Upper lobe of left lung (tissue), 6 donors: Measurements from ENCODE around the gene SH2B2. TPM values are rescaled to one million over a fixed set of nuclear protein-coding genes. Genes with fewer than 3 reads are reported as not detected.

Experiments
- ATAC-seq, 2 donors: fragments of 200-7000 bp; cut with Tn5 transposase; one replicate each; pipeline ENCODE4 v1.9.1; 2022; ENCODE audit warnings: mild to moderate bottlenecking in 2 of 2, moderate library complexity in 2 of 2; ENCODE audit not compliant: low FRiP score in 2 of 2
- DNase-seq, 2 donors: peaks; one replicate each; pipeline ENCODE4 v3.0.0-alpha.2; 2019 to 2020
- H3K27ac ChIP-seq, 4 donors: fragments of 200-600 bp; sonication (generic); one replicate each; pipeline ENCODE4 v1.5.1; 2016 to 2019
- H3K27me3 ChIP-seq, 4 donors: fragments of 200-600 bp; sonication (generic); one replicate each; pipeline ENCODE4 v1.5.1; 2017 to 2019
- H3K36me3 ChIP-seq, 4 donors: fragments of 200-600 bp; sonication (generic); one replicate each; pipeline ENCODE4 v1.5.1; 2016 to 2019
- H3K4me1 ChIP-seq, 4 donors: fragments of 200-600 bp; sonication (generic); one replicate each; pipeline ENCODE4 v1.5.1; 2018 to 2019
- H3K4me3 ChIP-seq, 4 donors: fragments of 200-600 bp; sonication (generic); one replicate each; pipeline ENCODE4 v1.5.1; 2017 to 2019; ENCODE audit warnings: mild to moderate bottlenecking in 2 of 4, moderate library complexity in 1 of 4
- H3K9me3 ChIP-seq, 4 donors: fragments of 200-600 bp; sonication (generic); one replicate each; pipeline ENCODE4 v1.5.1; 2018 to 2019
- CTCF ChIP-seq, 6 experiments: fragments of 450-650 bp in 4 of 6; fragments of 200-600 bp in 2 of 6; sonication (generic) in 2 of 6; IDR thresholded peaks; one replicate each; pipeline ENCODE4 v1.5.1; 2016 to 2019; ENCODE audit warnings: antibody characterized with exemption in 6 of 6
- EP300 ChIP-seq, 4 donors: sonication (generic); formaldehyde crosslinking; IDR thresholded peaks; one replicate each; pipeline ENCODE4 v1.5.1; 2017; ENCODE audit warnings: antibody characterized with exemption in 4 of 4, control low read depth in 2 of 4
- POLR2A ChIP-seq, 4 donors: fragments of 450-650 bp; IDR thresholded peaks; one replicate each; pipeline ENCODE4 v1.5.1; 2016 to 2017; ENCODE audit warnings: antibody characterized with exemption in 4 of 4, mild to moderate bottlenecking in 2 of 4
- POLR2AphosphoS5 ChIP-seq, 2 donors: sonication (generic); formaldehyde crosslinking; IDR thresholded peaks; one replicate each; pipeline ENCODE4 v1.5.1; 2017; ENCODE audit warnings: antibody characterized with exemption in 2 of 2
- WGBS, 2 donors: methylation state at CpG; one replicate each; pipeline ENCODE4 v1.1.5; 2017 to 2018; 5-methylcytosine and 5-hydroxymethylcytosine counted together
- total RNA-seq, 6 donors: library from RNA; depleted of rRNA in 4 of 6; stranded (reverse); fragments of >200 nt in 4 of 6; gene quantifications; one replicate each; pipeline versions ENCODE4 v1.1.0 to v1.2.1, GENCODE V29; 2016 to 2021
- donor health status: DM: no; HTN: no; CAD: no; lungs with moderate emphysema.
- donor health status: DM: no; HTN: yes; CAD: no; lungs with severe emphysema.

SH2B2 gene
- total RNA-seq, 6 donors from 2014 or later: 6.3 to 16.4 (median 9.0) TPM

- no peaks in the 10 kb centered on the region for H3K9me3 ChIP-seq
- H3K4me1 ChIP-seq: peaks cover 30 to 44% (median 33%) of the 10 kb centered on the region in 4 donors
- WGBS, 2 donors: 34 to 42% methylated on average over 8 to 10 of the region's 10 CpGs
- H3K4me3 ChIP-seq: peak overlapping the region in 2 of 4 donors; percentile 90
- no peaks in the 10 kb centered on the region for H3K27me3 ChIP-seq
- no peak for TF ChIP-seq POLR2AphosphoS5 (IDR thresholded peaks at IDR 0.05)
- TF ChIP-seq EP300 (IDR thresholded peaks at IDR 0.05): no peak
- TF ChIP-seq CTCF (IDR thresholded peaks at IDR 0.05): no peak
- TF ChIP-seq POLR2A (IDR thresholded peaks at IDR 0.05): no peak
- no peak for ATAC-seq
- DNase-seq: no peak
- no peak overlapping the region for H3K27ac ChIP-seq
- no peaks in the 10 kb centered on the region for H3K36me3 ChIP-seq
Measured at GRCh38 chr7:102288285-102288930, 1.7 kb downstream of the SH2B2 start.

GRCh38 chr7:102289057-102289456, 2.4 kb downstream of the SH2B2 start:
- TF ChIP-seq POLR2A (IDR thresholded peaks at IDR 0.05): no peak
- TF ChIP-seq POLR2AphosphoS5 (IDR thresholded peaks at IDR 0.05): no peak
- TF ChIP-seq EP300 (IDR thresholded peaks at IDR 0.05): no peak
- TF ChIP-seq CTCF (IDR thresholded peaks at IDR 0.05): no peak

GRCh38 chr7:102291056-102291915, 4.6 kb downstream of the SH2B2 start:
- no peaks in the 10 kb centered on the region for H3K9me3 ChIP-seq
- peaks cover 13 to 22% (median 15%) of the 10 kb centered on the region in 4 donors for H3K4me1 ChIP-seq
- no peak overlapping the region for H3K4me3 ChIP-seq
- H3K27ac ChIP-seq: no peak overlapping the region
- H3K36me3 ChIP-seq: no peaks in the 10 kb centered on the region
- H3K27me3 ChIP-seq: no peaks in the 10 kb centered on the region
- no peak for DNase-seq
- ATAC-seq: no peak
- WGBS, 2 donors: 78 to 83% methylated on average over 12 to 17 of the region's 18 CpGs
- TF ChIP-seq EP300 (IDR thresholded peaks at IDR 0.05) (no peak), POLR2AphosphoS5 (IDR thresholded peaks at IDR 0.05) (no peak), POLR2A (IDR thresholded peaks at IDR 0.05) (no peak), CTCF (IDR thresholded peaks at IDR 0.05) (no peak)

More at GRCh38 chr7:102289057-102289456, 2.4 kb downstream of the SH2B2 start:
- Histone ChIP-seq H3K4me1 (peaks cover 30 to 44% (median 33%) of the 10 kb centered on the region in 4 donors), H3K4me3 (no peak overlapping the region), H3K36me3 (no peaks in the 10 kb centered on the region), H3K27ac (no peak overlapping the region), H3K9me3 (no peaks in the 10 kb centered on the region), H3K27me3 (no peaks in the 10 kb centered on the region)
- no peak for DNase-seq
- no peak for ATAC-seq
- 65 to 91% methylated on average over 6 to 9 of the region's 9 CpGs for WGBS, 2 donors

- DNase-seq: no peak
- Histone ChIP-seq H3K36me3 (no peaks in the 10 kb centered on the region), H3K27me3 (no peaks in the 10 kb centered on the region), H3K4me3 (no peak overlapping the region), H3K4me1 (peaks cover 13 to 20% (median 15%) of the 10 kb centered on the region in 4 donors), H3K9me3 (no peaks in the 10 kb centered on the region), H3K27ac (no peak overlapping the region)
- WGBS, 2 donors: 77 to 83% methylated on average over 2 of the region's 2 CpGs
- TF ChIP-seq POLR2A (IDR thresholded peaks at IDR 0.05) (no peak), CTCF (IDR thresholded peaks at IDR 0.05) (no peak), POLR2AphosphoS5 (IDR thresholded peaks at IDR 0.05) (no peak), EP300 (IDR thresholded peaks at IDR 0.05) (no peak)
- no peak for ATAC-seq
Measured at GRCh38 chr7:102291916-102292267, 5.2 kb downstream of the SH2B2 start.
